Vagina (tissue), 2 donors: ENCODE data around the gene CLPTM1.

ENCODE experiments used
- CTCF ChIP-seq, 3 experiments: fragments of 450-650 bp in 2 of 3; fragments of 200-600 bp in 1 of 3; sonication (generic) in 1 of 3; IDR thresholded peaks; one replicate each; pipeline ENCODE4 v1.5.1; 2017 to 2019; ENCODE audit warnings: antibody characterized with exemption in 3 of 3, mild to moderate bottlenecking in 2 of 3, moderate library complexity in 2 of 3
- POLR2A ChIP-seq, 2 donors: fragments of 450-650 bp; IDR thresholded peaks; one replicate each; pipeline ENCODE4 v1.6.1; 2017; ENCODE audit warnings: antibody characterized with exemption in 2 of 2, mild to moderate bottlenecking in 2 of 2, moderate library complexity in 2 of 2
- POLR2AphosphoS5 ChIP-seq, 2 donors: sonication (generic); formaldehyde crosslinking; IDR thresholded peaks; one replicate each; pipeline ENCODE4 v1.9.0; 2017; ENCODE audit warnings: antibody characterized with exemption in 2 of 2, mild to moderate bottlenecking in 2 of 2, low read depth in 1 of 2; ENCODE audit not compliant: insufficient read depth in 1 of 2

DNA sequence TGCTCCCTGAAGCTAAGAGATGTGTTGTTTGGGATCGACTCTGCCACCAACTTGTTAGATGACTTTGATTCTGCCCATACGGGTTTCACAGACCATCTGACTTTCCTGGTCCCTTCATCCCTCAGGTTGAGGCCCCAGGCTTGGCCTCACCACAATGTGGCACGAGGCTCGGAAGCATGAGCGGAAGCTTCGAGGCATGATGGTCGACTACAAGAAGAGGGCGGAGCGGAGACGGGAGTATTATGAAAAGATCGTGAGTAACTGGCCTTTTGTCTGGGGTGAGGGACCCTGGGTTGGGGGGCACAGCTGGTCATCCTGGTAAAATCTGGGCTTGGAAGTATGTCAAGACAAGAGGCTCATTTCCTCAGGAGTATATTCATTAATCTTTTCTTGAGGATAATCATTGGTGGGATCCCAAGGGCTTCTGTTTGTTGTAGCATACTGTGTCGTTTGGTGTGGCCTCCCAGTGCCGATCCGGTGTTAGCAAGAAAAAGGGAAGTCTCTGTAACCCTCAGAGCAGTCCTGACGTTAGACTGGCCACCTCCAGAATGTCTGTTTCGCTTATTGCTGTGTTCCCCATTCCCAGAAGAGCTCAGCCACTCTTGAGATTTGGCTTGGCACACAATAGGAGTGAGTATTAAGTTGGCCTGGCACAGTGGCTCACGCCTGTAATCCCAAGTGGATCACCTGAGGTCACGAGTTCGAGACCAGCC lies 85.0 kb downstream of the CLPTM1 start:
- no peak for TF ChIP-seq CTCF (IDR thresholded peaks at IDR 0.05)
- TF ChIP-seq POLR2A (IDR thresholded peaks at IDR 0.05), result no peak
- no peak for TF ChIP-seq POLR2AphosphoS5 (IDR thresholded peaks at IDR 0.05; ENCODE audit: insufficient read depth in 1 of 2, low read depth in 1 of 2)
